Memory B cell (primary cell): ENCODE measurements around the gene PHF21A.
A peak's percentile ranks its signal among the peaks of the same experiment; 100 is the strongest.

ENCODE experiments used
- ATAC-seq: fragments of 150-1000 bp; cut with Tn5 transposase; 2 replicates; pipeline ENCODE4 v1.10.0; 2021; ENCODE audit warnings: low read depth, mild to moderate bottlenecking, moderate library complexity
- DNase-seq, 2 donors: peaks; one replicate each; pipeline ENCODE4 v3.0.0; 2022; ENCODE audit warnings: low spot score in 2 of 2
- H3K27ac Mint-ChIP-seq: one replicate; pipeline ENCODE4 v1.8.0; 2022; ENCODE audit warnings: mild to moderate bottlenecking, moderate library complexity, mixed read lengths
- H3K27me3 Mint-ChIP-seq: one replicate; pipeline ENCODE4 v1.8.0; 2022; ENCODE audit warnings: mixed read lengths
- H3K36me3 Mint-ChIP-seq: one replicate; pipeline ENCODE4 v1.8.0; 2022; ENCODE audit warnings: mild to moderate bottlenecking, mixed read lengths
- H3K4me1 Mint-ChIP-seq: one replicate; pipeline ENCODE4 v1.8.0; 2022; ENCODE audit warnings: mixed read lengths
- H3K4me3 Mint-ChIP-seq: one replicate; pipeline ENCODE4 v1.8.0; 2022; ENCODE audit warnings: mild to moderate bottlenecking, moderate library complexity, mixed read lengths
- H3K9me3 Mint-ChIP-seq: one replicate; pipeline ENCODE4 v1.8.0; 2022; ENCODE audit warnings: mixed read lengths

PHF21A gene

DNA sequence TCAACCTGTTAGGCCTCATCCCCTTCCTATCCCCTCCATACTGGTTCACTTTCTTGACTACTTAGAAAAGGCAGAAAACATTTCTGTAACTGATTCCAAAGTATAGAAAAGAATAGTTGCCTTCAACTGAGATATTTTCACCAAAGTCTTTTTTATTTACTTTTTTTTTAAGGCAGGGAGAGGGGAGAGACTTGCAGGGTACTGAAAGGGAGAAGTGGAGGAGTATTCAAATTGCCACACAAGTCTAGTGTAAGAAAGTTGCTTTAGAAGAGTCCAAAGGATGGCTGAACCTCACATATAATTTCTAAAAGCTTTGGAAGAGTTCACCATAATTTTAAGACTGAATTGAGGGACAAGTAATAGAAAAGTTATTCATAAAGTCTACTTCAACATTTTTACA, 6.3 kb downstream of the PHF21A start:
- Mint-ChIP-seq H3K9me3 (no peaks in the 10 kb centered on the region), H3K4me3 (no peak overlapping the region), H3K36me3 (no peaks in the 10 kb centered on the region), H3K27me3 (no peaks in the 10 kb centered on the region), H3K4me1 (peaks cover 27% of the 10 kb centered on the region), H3K27ac (peak overlapping the region; percentile 68)
- ATAC-seq (no peak), DNase-seq (no peak)

GRCh38 chr11:46114378-46114777, 6.9 kb downstream of the PHF21A start:
- no peak for DNase-seq
- ATAC-seq, result no peak
- no peaks in the 10 kb centered on the region for H3K9me3 Mint-ChIP-seq
- H3K27ac Mint-ChIP-seq, result peak overlapping the region; percentile 68
- no peaks in the 10 kb centered on the region for H3K27me3 Mint-ChIP-seq
- no peak overlapping the region for H3K4me3 Mint-ChIP-seq
- peaks cover 26% of the 10 kb centered on the region for H3K4me1 Mint-ChIP-seq
- no peaks in the 10 kb centered on the region for H3K36me3 Mint-ChIP-seq

GRCh38 chr11:46112961-46113607, 8.2 kb downstream of the PHF21A start:
- no peak overlapping the region for H3K4me3 Mint-ChIP-seq
- peak in 1 of 2 donors; percentile 40 for DNase-seq
- no peak overlapping the region for H3K27ac Mint-ChIP-seq
- peak; percentile 100 for ATAC-seq
- H3K36me3 Mint-ChIP-seq, result no peaks in the 10 kb centered on the region
- H3K27me3 Mint-ChIP-seq, result no peaks in the 10 kb centered on the region
- no peaks in the 10 kb centered on the region for H3K9me3 Mint-ChIP-seq
- H3K4me1 Mint-ChIP-seq, result peaks cover 23% of the 10 kb centered on the region

GRCh38 chr11:46108751-46109150, 12.5 kb downstream of the PHF21A start:
- DNase-seq (no peak), ATAC-seq (no peak)
- Mint-ChIP-seq H3K9me3 (no peaks in the 10 kb centered on the region), H3K36me3 (no peaks in the 10 kb centered on the region), H3K4me1 (peaks cover 8% of the 10 kb centered on the region), H3K27me3 (no peaks in the 10 kb centered on the region), H3K27ac (no peak overlapping the region), H3K4me3 (no peak overlapping the region)

GRCh38 chr11:46107780-46108179, 13.5 kb downstream of the PHF21A start:
- DNase-seq (no peak), ATAC-seq (no peak)
- Mint-ChIP-seq H3K4me3 (no peak overlapping the region), H3K9me3 (no peaks in the 10 kb centered on the region), H3K27ac (no peak overlapping the region), H3K27me3 (no peaks in the 10 kb centered on the region), H3K4me1 (peaks cover 9% of the 10 kb centered on the region), H3K36me3 (no peaks in the 10 kb centered on the region)

DNA sequence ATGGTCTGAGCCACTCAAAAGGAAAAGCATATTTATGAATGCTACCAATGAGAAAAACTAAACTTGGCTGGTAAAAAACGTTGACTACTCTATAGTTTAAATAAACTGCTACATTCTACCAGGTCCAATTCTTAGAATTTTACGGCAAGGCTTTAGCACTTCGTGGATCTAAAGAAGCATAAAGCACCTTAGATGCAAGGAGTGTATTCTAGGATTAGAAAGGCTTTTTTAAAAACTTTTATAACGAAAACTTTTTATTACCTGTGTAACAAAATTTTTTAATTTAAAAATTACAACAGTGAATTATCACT, 13.9 kb downstream of the PHF21A start:
- Mint-ChIP-seq H3K4me3 (no peak overlapping the region), H3K27ac (no peak overlapping the region), H3K36me3 (no peaks in the 10 kb centered on the region), H3K4me1 (peaks cover 11% of the 10 kb centered on the region), H3K27me3 (no peaks in the 10 kb centered on the region), H3K9me3 (no peaks in the 10 kb centered on the region)
- ATAC-seq (no peak), DNase-seq (no peak)

GRCh38 chr11:46106530-46107407, 14.5 kb downstream of the PHF21A start:
- Mint-ChIP-seq H3K27me3 (no peaks in the 10 kb centered on the region), H3K4me1 (peaks cover 11% of the 10 kb centered on the region), H3K36me3 (no peaks in the 10 kb centered on the region), H3K4me3 (no peak overlapping the region), H3K27ac (no peak overlapping the region), H3K9me3 (no peaks in the 10 kb centered on the region)
- no peak for DNase-seq
- ATAC-seq, result no peak

DNA sequence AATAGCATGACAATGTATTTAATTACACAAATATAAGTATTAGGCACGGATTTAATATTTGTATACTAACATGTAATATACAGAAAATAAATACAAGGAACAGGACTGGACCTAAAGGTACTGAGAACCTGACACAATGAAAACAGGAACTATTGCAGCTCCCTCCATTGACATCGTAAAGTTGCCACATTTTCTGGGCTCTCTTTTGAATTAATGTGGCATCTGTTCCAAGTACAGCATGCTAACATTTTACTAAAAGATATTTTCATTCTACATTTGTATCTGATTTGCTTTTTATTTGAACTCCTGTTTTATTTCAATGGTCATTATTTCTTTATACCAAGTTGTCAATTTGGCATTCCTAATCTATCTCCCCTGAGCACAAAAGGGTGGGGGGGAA, 15.3 kb downstream of the PHF21A start:
- H3K4me3 Mint-ChIP-seq, result no peak overlapping the region
- H3K9me3 Mint-ChIP-seq, result no peaks in the 10 kb centered on the region
- H3K27ac Mint-ChIP-seq, result no peak overlapping the region
- no peaks in the 10 kb centered on the region for H3K27me3 Mint-ChIP-seq
- DNase-seq (no peak), ATAC-seq (no peak)
- H3K36me3 Mint-ChIP-seq, result no peaks in the 10 kb centered on the region
- H3K4me1 Mint-ChIP-seq, result peaks cover 12% of the 10 kb centered on the region

GRCh38 chr11:46105134-46105628, 16.1 kb downstream of the PHF21A start:
- no peak for ATAC-seq
- Mint-ChIP-seq H3K27me3 (no peaks in the 10 kb centered on the region), H3K4me1 (peaks cover 18% of the 10 kb centered on the region), H3K36me3 (no peaks in the 10 kb centered on the region), H3K4me3 (no peak overlapping the region), H3K9me3 (no peaks in the 10 kb centered on the region), H3K27ac (peak overlapping the region; percentile 58)
- DNase-seq, result no peak

DNA sequence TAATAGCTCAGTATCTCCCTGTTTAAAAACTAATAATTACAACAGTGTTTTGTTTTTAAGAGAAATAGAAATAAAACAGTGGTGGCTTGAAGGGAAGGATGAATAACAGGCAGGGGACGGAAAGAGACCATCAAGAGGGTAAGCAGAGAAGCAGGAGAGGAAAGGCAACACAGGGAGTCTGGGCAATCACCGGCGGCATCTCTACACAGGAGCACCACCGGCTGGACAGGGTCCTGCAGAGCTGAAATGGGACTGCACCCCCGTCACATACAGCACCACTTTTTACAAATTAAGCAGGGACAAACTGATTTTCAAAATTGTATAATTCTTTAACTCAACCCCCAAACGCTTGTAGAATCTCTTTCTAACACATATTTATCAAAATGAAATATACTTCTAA, 18.4 kb downstream of the PHF21A start:
- Mint-ChIP-seq H3K36me3 (no peaks in the 10 kb centered on the region), H3K4me3 (no peak overlapping the region), H3K4me1 (peaks cover 24% of the 10 kb centered on the region), H3K27me3 (no peaks in the 10 kb centered on the region), H3K9me3 (no peaks in the 10 kb centered on the region), H3K27ac (no peak overlapping the region)
- ATAC-seq (no peak), DNase-seq (no peak)

GRCh38 chr11:46100670-46101069, 20.6 kb downstream of the PHF21A start:
- H3K9me3 Mint-ChIP-seq, result no peaks in the 10 kb centered on the region
- peaks cover 41% of the 10 kb centered on the region for H3K4me1 Mint-ChIP-seq
- no peak overlapping the region for H3K27ac Mint-ChIP-seq
- peaks cover 10% of the 10 kb centered on the region for H3K36me3 Mint-ChIP-seq
- no peaks in the 10 kb centered on the region for H3K27me3 Mint-ChIP-seq
- DNase-seq, result no peak
- peak overlapping the region; percentile 3 for H3K4me3 Mint-ChIP-seq
- ATAC-seq, result peak; percentile 27

DNA sequence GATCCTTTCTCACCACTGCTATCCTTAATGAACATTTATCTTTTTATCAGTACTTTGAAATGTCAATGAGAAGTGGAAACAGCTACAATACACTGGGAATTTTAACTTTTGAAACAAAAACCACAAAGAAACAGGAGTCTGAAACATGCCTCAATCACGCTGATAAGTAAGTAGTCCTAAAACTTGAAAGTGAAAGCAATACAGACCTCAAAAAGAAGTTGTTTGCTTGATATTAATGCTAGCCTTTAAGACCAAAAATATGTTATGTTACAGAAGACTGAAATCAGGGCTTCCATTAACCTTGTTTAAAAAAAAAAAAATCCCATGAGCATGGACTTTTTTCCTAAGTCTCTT, 21.3 kb downstream of the PHF21A start:
- DNase-seq (no peak), ATAC-seq (peak; percentile 51)
- Mint-ChIP-seq H3K4me1 (peaks cover 35% of the 10 kb centered on the region), H3K27me3 (no peaks in the 10 kb centered on the region), H3K9me3 (no peaks in the 10 kb centered on the region), H3K27ac (peak overlapping the region; percentile 52), H3K36me3 (peaks cover 10% of the 10 kb centered on the region), H3K4me3 (peak overlapping the region; percentile 33)

DNA sequence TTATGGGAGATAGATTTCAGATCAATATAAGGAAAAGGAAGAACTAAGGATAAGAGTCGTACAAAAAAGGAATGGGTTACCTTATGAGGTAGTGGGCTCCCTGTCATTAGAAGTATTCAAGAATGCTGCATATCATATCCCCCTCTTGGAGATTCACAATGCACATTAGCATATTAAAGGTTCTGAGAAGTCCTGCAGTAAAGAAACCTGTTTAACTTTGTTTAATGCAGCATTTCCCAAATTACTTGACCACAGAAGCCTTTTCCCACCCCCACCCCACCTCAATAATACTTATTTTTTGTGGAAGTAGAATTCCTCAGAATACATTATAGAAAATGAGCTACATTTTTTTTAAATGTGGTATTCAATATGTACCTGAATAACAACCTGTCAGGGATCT, 30.9 kb downstream of the PHF21A start:
- H3K4me1 Mint-ChIP-seq, result no peaks in the 10 kb centered on the region
- H3K36me3 Mint-ChIP-seq, result peaks cover 9% of the 10 kb centered on the region
- H3K4me3 Mint-ChIP-seq, result no peak overlapping the region
- no peak for ATAC-seq
- no peaks in the 10 kb centered on the region for H3K27me3 Mint-ChIP-seq
- DNase-seq, result no peak
- no peak overlapping the region for H3K27ac Mint-ChIP-seq
- no peaks in the 10 kb centered on the region for H3K9me3 Mint-ChIP-seq

- H3K27me3 Mint-ChIP-seq, result no peaks in the 10 kb centered on the region
- DNase-seq (no peak), ATAC-seq (no peak)
- H3K27ac Mint-ChIP-seq, result no peak overlapping the region
- peaks cover 26% of the 10 kb centered on the region for H3K36me3 Mint-ChIP-seq
- no peaks in the 10 kb centered on the region for H3K9me3 Mint-ChIP-seq
- no peaks in the 10 kb centered on the region for H3K4me1 Mint-ChIP-seq
- H3K4me3 Mint-ChIP-seq, result no peak overlapping the region
Measured at GRCh38 chr11:46079662-46080061, 41.6 kb downstream of the PHF21A start.

- no peak overlapping the region for H3K4me3 Mint-ChIP-seq
- DNase-seq (no peak), ATAC-seq (no peak)
- peaks cover 3% of the 10 kb centered on the region for H3K4me1 Mint-ChIP-seq
- no peaks in the 10 kb centered on the region for H3K27me3 Mint-ChIP-seq
- H3K9me3 Mint-ChIP-seq, result no peaks in the 10 kb centered on the region
- H3K27ac Mint-ChIP-seq, result no peak overlapping the region
- peaks cover 27% of the 10 kb centered on the region for H3K36me3 Mint-ChIP-seq
Measured at GRCh38 chr11:46075928-46076327, 45.3 kb downstream of the PHF21A start.
